Gastrocnemius medialis (tissue), 4 donors: Measurements from ENCODE around the gene NBL1.

Experiments
- CTCF ChIP-seq, 5 experiments: fragments of 450-650 bp in 3 of 5; fragments of 200-600 bp in 2 of 5; sonication (generic) in 2 of 5; IDR thresholded peaks in 4 of 5; conservative IDR thresholded peaks in 1 of 5; 1 replicate in 4 of 5; 2 replicates in 1 of 5; pipeline ENCODE4 v1.5.1; 2016 to 2019; ENCODE audit warnings: antibody characterized with exemption in 5 of 5, mild to moderate bottlenecking in 3 of 5, moderate library complexity in 3 of 5
- POLR2A ChIP-seq, 2 donors: fragments of 450-650 bp; IDR thresholded peaks; one replicate each; pipeline ENCODE4 v1.6.1; 2017; ENCODE audit warnings: antibody characterized with exemption in 2 of 2, mild to moderate bottlenecking in 2 of 2, moderate library complexity in 2 of 2

- TF ChIP-seq CTCF (IDR thresholded peaks at IDR 0.05 in 4 of 5, conservative IDR thresholded peaks at IDR 0.05 in 1 of 5) (no peak), POLR2A (IDR thresholded peaks at IDR 0.05) (no peak)
Observed at GRCh38 chr1:19645411-19646251, 1.5 kb downstream of the NBL1 start.
